Esophagus squamous epithelium (tissue), 5 donors: ENCODE results near the gene CACNA1F. TPM values are rescaled to one million over a fixed set of nuclear protein-coding genes. Genes with fewer than 3 reads are reported as not detected.
A peak's percentile ranks its signal among the peaks of the same experiment; 100 is the strongest.

Experiments used
- DNase-seq: peaks from one replicate; lab custom pipeline; 2025; lab: John Stamatoyannopoulos, UW
- H3K27ac ChIP-seq, 4 donors: fragments of 200-600 bp; sonication (generic); one replicate each; pipeline ENCODE4 v1.5.1; 2016 to 2019; ENCODE audit warnings: mild to moderate bottlenecking in 1 of 4
- H3K27me3 ChIP-seq, 4 donors: fragments of 200-600 bp; sonication (generic); 1 replicate in 3 of 4; 2 replicates in 1 of 4; pipeline versions ENCODE4 v1.5.1 to v1.6.0; 2017 to 2021; ENCODE audit warnings: antibody characterized with exemption in 1 of 4
- H3K36me3 ChIP-seq, 3 donors: fragments of 200-600 bp; sonication (generic); one replicate each; pipeline ENCODE4 v1.5.1; 2016 to 2019
- H3K4me1 ChIP-seq, 3 donors: fragments of 200-600 bp; sonication (generic); one replicate each; pipeline ENCODE4 v1.5.1; 2017 to 2019
- H3K4me3 ChIP-seq, 4 donors: fragments of 200-600 bp; sonication (generic); 1 replicate in 3 of 4; 2 replicates in 1 of 4; pipeline ENCODE4 v1.5.1; 2016 to 2019; ENCODE audit warnings: mild to moderate bottlenecking in 2 of 4, moderate library complexity in 1 of 4
- H3K9me3 ChIP-seq, 3 donors: fragments of 200-600 bp; sonication (generic); one replicate each; pipeline ENCODE4 v1.5.1; 2016 to 2019
- CTCF ChIP-seq, 6 experiments: fragments of 450-650 bp in 4 of 6; fragments of 200-600 bp in 2 of 6; sonication (generic) in 2 of 6; IDR thresholded peaks; one replicate each; pipeline ENCODE4 v1.5.1; 2016 to 2019; ENCODE audit warnings: antibody characterized with exemption in 6 of 6, mild to moderate bottlenecking in 4 of 6, moderate library complexity in 4 of 6
- POLR2A ChIP-seq, 4 donors: fragments of 450-650 bp; IDR thresholded peaks; one replicate each; pipeline ENCODE4 v1.6.1; 2017; ENCODE audit warnings: antibody characterized with exemption in 4 of 4, mild to moderate bottlenecking in 4 of 4, moderate library complexity in 3 of 4
- WGBS, 2 donors: methylation state at CpG; one replicate each; pipeline ENCODE4 v1.1.5; 2018; 5-methylcytosine and 5-hydroxymethylcytosine counted together
- intact Hi-C: fragments of 100-400 bp; cut with DNase I; formaldehyde crosslinking; loops from one replicate; pipeline ENCODE4 v1.15.0; 2022
- total RNA-seq, 4 donors: library from RNA; depleted of rRNA; stranded (reverse); fragments of >200 nt; gene quantifications; one replicate each; pipeline ENCODE4 v1.1.0, GENCODE V29; 2016
- donor health status: DM: yes; HTN: yes; CAD: no.

The CACNA1F gene
- total RNA-seq, 4 donors from 2014 or later: 0.38 TPM; not detected in 3

GRCh38 chrX:49155900-49156837 is 77.0 kb downstream of the CACNA1F start:
- Histone ChIP-seq H3K9me3 (no peaks in the 10 kb centered on the region), H3K36me3 (no peaks in the 10 kb centered on the region), H3K27ac (peak overlapping the region; percentile 91 to 99 (median 96)), H3K4me1 (peaks cover 0 to 14% (median 0%) of the 10 kb centered on the region in 3 donors), H3K27me3 (no peaks in the 10 kb centered on the region), H3K4me3 (peak overlapping the region; percentile 33 to 74 (median 52))
- 28% methylated on average over 14 of the region's 65 CpGs; no CpG with 5 or more reads in 1 of the 2 donors for WGBS, 2 donors
- peak in 2 of 4 donors; percentile 21 to 55 for TF ChIP-seq POLR2A (IDR thresholded peaks at IDR 0.05)
- TF ChIP-seq CTCF (IDR thresholded peaks at IDR 0.05): peak; percentile 71 to 94 (median 88)
- DNase-seq: peak; percentile 49
- intact Hi-C loops: no loop called here

- no peaks in the 10 kb centered on the region for H3K27me3 ChIP-seq
- no peaks in the 10 kb centered on the region for H3K9me3 ChIP-seq
- no peak for DNase-seq
- intact Hi-C loops: no loop called here
- H3K4me1 ChIP-seq: peaks cover 0 to 14% (median 0%) of the 10 kb centered on the region in 3 donors
- H3K27ac ChIP-seq: peak overlapping the region; percentile 91 to 99 (median 96)
- no peaks in the 10 kb centered on the region for H3K36me3 ChIP-seq
- TF ChIP-seq POLR2A (IDR thresholded peaks at IDR 0.05) (no peak), CTCF (IDR thresholded peaks at IDR 0.05) (no peak)
- peak overlapping the region; percentile 33 to 74 (median 52) for H3K4me3 ChIP-seq
- WGBS, 2 donors: 7 to 48% methylated on average over 4 to 18 of the region's 18 CpGs
These were observed 77.8 kb downstream of the CACNA1F start for GRCh38 chrX:49155243-49155899.

Other genes with a start within 250 kb of the CACNA1F start
- gene GRIPAP1, start 231.1 kb downstream of the CACNA1F start, total RNA-seq: 10 to 100 TPM; 15.4 to 28.4 (median 22.9) TPM
- 10 to 100 TPM; 24.3 to 48.4 (median 43.1) TPM for gene TFE3, start 190.0 kb downstream of the CACNA1F start, total RNA-seq
- 10 to 100 TPM; 11.7 to 40.3 (median 22.6) TPM for gene CCDC120, start 174.3 kb downstream of the CACNA1F start, total RNA-seq
- gene PRAF2, start 159.3 kb downstream of the CACNA1F start, total RNA-seq: 1 to 10 TPM; 2.3 to 9.5 (median 5.9) TPM
- gene WDR45, start 153.5 kb downstream of the CACNA1F start, total RNA-seq: 10 to 100 TPM; 30.1 to 78.0 (median 37.0) TPM
- 10 to 100 TPM; 16.2 to 21.5 (median 19.2) TPM for gene GPKOW, start 109.6 kb downstream of the CACNA1F start, total RNA-seq
- gene MAGIX, start 70.6 kb downstream of the CACNA1F start, total RNA-seq: 10 to 100 TPM in 1 of 4 donors, 1 to 10 TPM in 3; 5.1 to 15.0 (median 8.5) TPM
- gene PLP2, start 61.4 kb downstream of the CACNA1F start, total RNA-seq: 100 to 1,000 TPM; 134 to 187 (median 152) TPM
- 10 to 100 TPM; 15.7 to 33.8 (median 19.9) TPM for gene PRICKLE3, start 47.0 kb downstream of the CACNA1F start, total RNA-seq
- under 1 TPM; 0.15 to 0.57 (median 0.37) TPM for gene SYP, start 33.1 kb downstream of the CACNA1F start, total RNA-seq
- gene CCDC22, start 2.1 kb upstream of the CACNA1F start, total RNA-seq: 10 to 100 TPM; 12.3 to 21.3 (median 14.2) TPM
- 1 to 10 TPM in 1 of 4 donors, under 1 TPM in 3; 0.38 to 2.1 (median 0.81) TPM for gene FOXP3, start 31.4 kb upstream of the CACNA1F start, total RNA-seq
- 10 to 100 TPM in 1 of 4 donors, 1 to 10 TPM in 3; 4.2 to 10.7 (median 8.0) TPM for gene PPP1R3F, start 36.5 kb upstream of the CACNA1F start, total RNA-seq
- gene GAGE10, start 70.3 kb upstream of the CACNA1F start, total RNA-seq: not detected
- not detected for gene GAGE12J, start 88.7 kb upstream of the CACNA1F start, total RNA-seq
- gene GAGE13, start 98.2 kb upstream of the CACNA1F start, total RNA-seq: not detected